Measurements from ENCODE around the gene GCH1. TPM values are rescaled to one million over a fixed set of nuclear protein-coding genes. Genes with fewer than 3 reads are reported as not detected.

GCH1 gene
- total and polyA plus RNA-seq, 2 donors from 2014 or later: 9.2 to 12.3 TPM

- Histone ChIP-seq H3K9ac (ENCODE audit: low read length in 3 of 3) (no peak overlapping the region), H3K9me3 (ENCODE audit: control insufficient read depth in 2 of 3, insufficient read depth in 1 of 3, low read length in 3 of 3) (no peaks in the 10 kb centered on the region), H3K4me1 (ENCODE audit: control insufficient read depth in 2 of 3, insufficient read depth in 2 of 3, low read depth in 1 of 3, low read length in 3 of 3) (no peaks in the 10 kb centered on the region), H3K36me3 (ENCODE audit: control insufficient read depth in 2 of 3, insufficient read depth in 3 of 3, low read length in 3 of 3) (no peaks in the 10 kb centered on the region), H3K27ac (ENCODE audit: low read depth in 2 of 2, low read length in 2 of 2) (no peak overlapping the region), H3K4me3 (ENCODE audit: low read length in 3 of 3) (no peak overlapping the region), H3K27me3 (ENCODE audit: control insufficient read depth, insufficient read depth, low read length) (no peaks in the 10 kb centered on the region)
- no peak for TF ChIP-seq CTCF (IDR thresholded peaks at IDR 0.05; ENCODE audit: borderline replicate concordance, extremely low read depth, insufficient read depth)
- intact Hi-C loops (cut with DNase I): no loop called here
- no peak for DNase-seq
- no peak for FAIRE-seq
Observed at GRCh38 chr14:54856152-54856551, 46.5 kb downstream of the GCH1 start.

GRCh38 chr14:54854181-54854580 is 48.4 kb downstream of the GCH1 start:
- Histone ChIP-seq H3K9me3 (ENCODE audit: control insufficient read depth in 2 of 3, insufficient read depth in 1 of 3, low read length in 3 of 3) (no peaks in the 10 kb centered on the region), H3K36me3 (ENCODE audit: control insufficient read depth in 2 of 3, insufficient read depth in 3 of 3, low read length in 3 of 3) (no peaks in the 10 kb centered on the region), H3K4me1 (ENCODE audit: control insufficient read depth in 2 of 3, insufficient read depth in 2 of 3, low read depth in 1 of 3, low read length in 3 of 3) (no peaks in the 10 kb centered on the region), H3K27me3 (ENCODE audit: control insufficient read depth, insufficient read depth, low read length) (no peaks in the 10 kb centered on the region), H3K27ac (ENCODE audit: low read depth in 2 of 2, low read length in 2 of 2) (no peak overlapping the region), H3K4me3 (ENCODE audit: low read length in 3 of 3) (no peak overlapping the region), H3K9ac (ENCODE audit: low read length in 3 of 3) (no peak overlapping the region)
- TF ChIP-seq CTCF (IDR thresholded peaks at IDR 0.05; ENCODE audit: borderline replicate concordance, extremely low read depth, insufficient read depth): no peak
- DNase-seq (no peak), FAIRE-seq (no peak)
- intact Hi-C loops (cut with DNase I): no loop called here

GRCh38 chr14:54853339-54853738 is 49.3 kb downstream of the GCH1 start:
- H3K36me3 ChIP-seq (ENCODE audit: control insufficient read depth in 2 of 3, insufficient read depth in 3 of 3, low read length in 3 of 3): no peaks in the 10 kb centered on the region
- no peak overlapping the region for H3K27ac ChIP-seq (ENCODE audit: low read depth in 2 of 2, low read length in 2 of 2)
- no peaks in the 10 kb centered on the region for H3K27me3 ChIP-seq (ENCODE audit: control insufficient read depth, insufficient read depth, low read length)
- no peaks in the 10 kb centered on the region for H3K4me1 ChIP-seq (ENCODE audit: control insufficient read depth in 2 of 3, insufficient read depth in 2 of 3, low read depth in 1 of 3, low read length in 3 of 3)
- H3K9ac ChIP-seq (ENCODE audit: low read length in 3 of 3): no peak overlapping the region
- intact Hi-C loops (cut with DNase I): no loop called here
- no peak for TF ChIP-seq CTCF (IDR thresholded peaks at IDR 0.05; ENCODE audit: borderline replicate concordance, extremely low read depth, insufficient read depth)
- FAIRE-seq (no peak), DNase-seq (no peak)
- no peak overlapping the region for H3K4me3 ChIP-seq (ENCODE audit: low read length in 3 of 3)
- H3K9me3 ChIP-seq (ENCODE audit: control insufficient read depth in 2 of 3, insufficient read depth in 1 of 3, low read length in 3 of 3): no peaks in the 10 kb centered on the region

- no peaks in the 10 kb centered on the region for H3K9me3 ChIP-seq (ENCODE audit: control insufficient read depth in 2 of 3, insufficient read depth in 1 of 3, low read length in 3 of 3)
- H3K36me3 ChIP-seq (ENCODE audit: control insufficient read depth in 2 of 3, insufficient read depth in 3 of 3, low read length in 3 of 3): no peaks in the 10 kb centered on the region
- no peak overlapping the region for H3K27ac ChIP-seq (ENCODE audit: low read depth in 2 of 2, low read length in 2 of 2)
- FAIRE-seq (no peak), DNase-seq (no peak)
- no peak overlapping the region for H3K9ac ChIP-seq (ENCODE audit: low read length in 3 of 3)
- no peaks in the 10 kb centered on the region for H3K27me3 ChIP-seq (ENCODE audit: control insufficient read depth, insufficient read depth, low read length)
- no peaks in the 10 kb centered on the region for H3K4me1 ChIP-seq (ENCODE audit: control insufficient read depth in 2 of 3, insufficient read depth in 2 of 3, low read depth in 1 of 3, low read length in 3 of 3)
- no peak overlapping the region for H3K4me3 ChIP-seq (ENCODE audit: low read length in 3 of 3)
- TF ChIP-seq CTCF (IDR thresholded peaks at IDR 0.05; ENCODE audit: borderline replicate concordance, extremely low read depth, insufficient read depth): no peak
- intact Hi-C loops (cut with DNase I): no loop called here
Observed at GRCh38 chr14:54852215-54852614, 50.4 kb downstream of the GCH1 start.

All from kidney (tissue), 14 donors.